H1 (cell line): ENCODE measurements around the gene GALC. TPM values are rescaled to one million over a fixed set of nuclear protein-coding genes. Genes with fewer than 3 reads are reported as not detected.

Experiments used
- CTCF ChIA-PET: fragments of 300-600 bp; sonication (Branson Sonifier 250); formaldehyde crosslinking; loops from one replicate; lab custom pipeline; 2021; ENCODE audit not compliant: partially characterized antibody; lab: Charles Lee
- POLR2A ChIA-PET: fragments of 300-600 bp; sonication (Branson Sonifier 250); formaldehyde crosslinking; loops from one replicate; lab custom pipeline; 2021; ENCODE audit warnings: inconsistent platforms; ENCODE audit not compliant: partially characterized antibody; lab: Charles Lee
- DNase-seq, 2 experiments: peaks; one replicate each; pipeline versions ENCODE4 v3.0.0 to v3.0.0-alpha.2; 2010 to 2022; ENCODE audit warnings: low spot score in 2 of 2, low read depth in 1 of 2, mixed read lengths in 1 of 2
- FAIRE-seq: peaks from 2 replicates; lab custom pipeline; 2011; peaks lifted over from hg19 to GRCh38; lab: Jason Lieb, UNC
- H2AFZ ChIP-seq: 2 replicates; pipeline ENCODE4 v1.8.1; 2012; ENCODE audit warnings: low read length, inconsistent platforms
- H2AK5ac ChIP-seq: 2 replicates; pipeline ENCODE4 v1.6.1; 2013; ENCODE audit warnings: low read depth, low read length
- H2BK120ac ChIP-seq: replicated peaks from 2 replicates; pipeline ENCODE3; 2013; ENCODE audit warnings: low read depth, low read length, inconsistent platforms
- H2BK12ac ChIP-seq: 2 replicates; pipeline ENCODE4 v1.6.1; 2013; ENCODE audit warnings: low read depth, low read length
- H2BK15ac ChIP-seq: 2 replicates; pipeline ENCODE4 v1.6.1; 2013; ENCODE audit warnings: low read length
- H2BK20ac ChIP-seq: 2 replicates; pipeline ENCODE4 v1.6.1; 2013; ENCODE audit warnings: low read length
- H2BK5ac ChIP-seq: 2 replicates; pipeline ENCODE4 v1.6.1; 2013; ENCODE audit warnings: low read depth, low read length
- H3K14ac ChIP-seq: 2 replicates; pipeline ENCODE4 v1.6.1; 2013; ENCODE audit warnings: inconsistent platforms; ENCODE audit not compliant: insufficient read length
- H3K18ac ChIP-seq: 2 replicates; pipeline ENCODE4 v1.6.1; 2013; ENCODE audit warnings: low read length; ENCODE audit errors: extremely low read depth
- H3K23ac ChIP-seq: 2 replicates; pipeline ENCODE4 v1.6.1; 2013; ENCODE audit warnings: inconsistent platforms; ENCODE audit not compliant: insufficient read length
- H3K23me2 ChIP-seq: 2 replicates; pipeline ENCODE4 v1.6.1; 2013; ENCODE audit warnings: low read depth, low read length
- H3K27ac ChIP-seq: 2 replicates; pipeline ENCODE4 v1.6.1; 2011; ENCODE audit warnings: low read depth, low read length, inconsistent platforms
- H3K27me3 ChIP-seq, 4 experiments: replicated peaks in 1 of 4; 1 replicate in 1 of 4; 2 replicates in 3 of 4; pipeline versions ENCODE4 v1.6.1 to v1.8.1; 2011 to 2013; ENCODE audit warnings: low read length in 3 of 4, mild to moderate bottlenecking in 3 of 4, inconsistent platforms in 2 of 4, mixed read lengths in 2 of 4, moderate library complexity in 1 of 4; ENCODE audit not compliant: control insufficient read depth in 3 of 4, insufficient read depth in 3 of 4; ENCODE audit errors: extremely low read depth in 1 of 4
- H3K36me3 ChIP-seq, 4 experiments: 2 replicates each; pipeline versions ENCODE4 v1.6.1 to v1.8.1; 2011 to 2013; ENCODE audit warnings: mild to moderate bottlenecking in 4 of 4, low read length in 3 of 4, moderate library complexity in 2 of 4, control low read depth in 1 of 4, inconsistent platforms in 1 of 4; ENCODE audit not compliant: insufficient read depth in 4 of 4, control insufficient read depth in 2 of 4
- H3K4ac ChIP-seq: replicated peaks from 2 replicates; pipeline ENCODE3; 2013; ENCODE audit warnings: low read length, low read depth, mixed read lengths, inconsistent platforms; ENCODE audit not compliant: insufficient read length
- H3K4me1 ChIP-seq, 4 experiments: replicated peaks in 1 of 4; 1 replicate in 1 of 4; 2 replicates in 3 of 4; pipeline versions ENCODE4 v1.6.1 to v1.8.1; 2011 to 2013; ENCODE audit warnings: low read length in 3 of 4, inconsistent platforms in 2 of 4, mixed read lengths in 1 of 4; ENCODE audit not compliant: insufficient read depth in 4 of 4, control insufficient read depth in 3 of 4
- H3K4me2 ChIP-seq, 2 experiments: 2 replicates each; pipeline versions ENCODE4 v1.6.1 to v1.8.1; 2011 to 2013; ENCODE audit warnings: low read depth in 2 of 2, low read length in 2 of 2, control low read depth in 1 of 2, inconsistent platforms in 1 of 2, mild to moderate bottlenecking in 1 of 2; ENCODE audit not compliant: insufficient read depth in 1 of 2
- H3K4me3 ChIP-seq, 4 experiments: fragments of 200-600, 300-600 bp in 1 of 4; sonication (generic), shearing (Covaris generic), sonication (Bioruptor Twin) in 1 of 4; 2 replicates each; pipeline versions ENCODE4 v1.5.1 to v1.8.1; 2011 to 2016; ENCODE audit warnings: low read length in 4 of 4, low read depth in 3 of 4, control low read depth in 2 of 4, inconsistent platforms in 2 of 4, mild to moderate bottlenecking in 2 of 4, mixed read lengths in 1 of 4, moderate library complexity in 1 of 4; ENCODE audit not compliant: insufficient read depth in 2 of 4; ENCODE audit errors: extremely low read depth in 1 of 4
- H3K56ac ChIP-seq: replicated peaks from 2 replicates; pipeline ENCODE3; 2013; ENCODE audit warnings: low read depth, mild to moderate bottlenecking, mixed read lengths, low read length, inconsistent platforms; ENCODE audit not compliant: insufficient read length
- H3K79me1 ChIP-seq: 2 replicates; pipeline ENCODE4 v1.6.1; 2013; ENCODE audit warnings: low read depth, low read length, control low read depth
- H3K79me2 ChIP-seq, 2 experiments: 2 replicates each; pipeline versions ENCODE4 v1.6.1 to v1.8.1; 2012 to 2013; ENCODE audit warnings: low read length in 2 of 2, mild to moderate bottlenecking in 2 of 2, inconsistent platforms in 1 of 2; ENCODE audit not compliant: insufficient read depth in 2 of 2, control insufficient read depth in 1 of 2
- H3K9ac ChIP-seq, 4 experiments: replicated peaks in 1 of 4; 1 replicate in 1 of 4; 2 replicates in 3 of 4; pipeline versions ENCODE4 v1.6.1 to v1.8.1; 2011 to 2013; ENCODE audit warnings: low read depth in 3 of 4, low read length in 3 of 4, control low read depth in 2 of 4, mild to moderate bottlenecking in 2 of 4, moderate library complexity in 2 of 4, inconsistent platforms in 1 of 4; ENCODE audit errors: extremely low read depth in 1 of 4
- H3K9me3 ChIP-seq, 2 experiments: 2 replicates each; pipeline versions ENCODE4 v1.6.1 to v1.8.1; 2012 to 2013; ENCODE audit warnings: mild to moderate bottlenecking in 2 of 2, moderate library complexity in 2 of 2, control low read depth in 1 of 2, inconsistent platforms in 1 of 2, low read depth in 1 of 2, low read length in 1 of 2, mixed read lengths in 1 of 2; ENCODE audit not compliant: insufficient read depth in 2 of 2
- H4K20me1 ChIP-seq, 2 experiments: replicated peaks in 1 of 2; 2 replicates each; pipeline versions ENCODE3 to v1.8.1; 2011 to 2013; ENCODE audit warnings: inconsistent platforms in 2 of 2, low read length in 2 of 2, mild to moderate bottlenecking in 1 of 2; ENCODE audit not compliant: insufficient read depth in 2 of 2, control insufficient read depth in 1 of 2
- H4K5ac ChIP-seq: 2 replicates; pipeline ENCODE4 v1.6.1; 2013; ENCODE audit warnings: low read length, low read depth, mixed read lengths, inconsistent platforms; ENCODE audit not compliant: insufficient read length
- H4K8ac ChIP-seq: 2 replicates; pipeline ENCODE4 v1.8.0; 2013; ENCODE audit warnings: mild to moderate bottlenecking, moderate library complexity, low read length, inconsistent platforms; ENCODE audit not compliant: insufficient read depth; ENCODE audit errors: extremely low read depth
- H4K91ac ChIP-seq: replicated peaks from 2 replicates; pipeline ENCODE3; 2013; ENCODE audit warnings: low read length, mixed read lengths, inconsistent platforms; ENCODE audit not compliant: insufficient read length
- ASH2L ChIP-seq: fragments of 200-600, 300-600 bp; sonication (generic); IDR thresholded peaks from one replicate; pipeline ENCODE4 v1.7.1; 2017; ENCODE audit warnings: low read length
- POU5F1 ChIP-seq: IDR thresholded peaks from 2 replicates; pipeline ENCODE4 v1.6.1; 2011; ENCODE audit warnings: low read depth, mild to moderate bottlenecking, low read length, moderate library complexity
- RAD21 ChIP-seq, 2 experiments: IDR thresholded peaks in 1 of 2; conservative IDR thresholded peaks in 1 of 2; 2 replicates each; pipeline ENCODE4 v1.6.1; 2011; ENCODE audit warnings: low read depth in 2 of 2, low read length in 2 of 2, improper control_type of control experiment in 1 of 2, inconsistent platforms in 1 of 2, mild to moderate bottlenecking in 1 of 2, moderate library complexity in 1 of 2
- SRF ChIP-seq: IDR thresholded peaks from 2 replicates; pipeline ENCODE4 v1.6.1; 2011; ENCODE audit warnings: mild to moderate bottlenecking, low read depth, low read length, moderate library complexity
- USF2 ChIP-seq: IDR thresholded peaks from 2 replicates; pipeline ENCODE4 v1.6.1; 2011; ENCODE audit warnings: low read length, improper control_type of control experiment
- WGBS, 2 experiments: shearing (Covaris generic) in 1 of 2; methylation state at CpG; one replicate each; pipeline versions ENCODE4 v1.1.6 to v1.1.7; 2013 to 2015; ENCODE audit warnings: low lambda C conversion rate in 2 of 2, mixed read lengths in 2 of 2, inconsistent platforms in 1 of 2, low coverage in 1 of 2, missing lambda C conversion rate in 1 of 2; ENCODE audit not compliant: insufficient replicate concordance in 2 of 2, insufficient coverage in 1 of 2, insufficient read length in 1 of 2; ENCODE audit errors: extremely low coverage in 1 of 2, missing lambda C conversion rate in 1 of 2; 5-methylcytosine and 5-hydroxymethylcytosine counted together
- polyA plus RNA-seq, 7 experiments: library from polyadenylated mRNA; depleted of rRNA in 3 of 7; stranded (reverse) in 5 of 7; unstranded in 2 of 7; fragments of >200 nt in 5 of 7; fragments of 200-250 nt in 2 of 7; gene quantifications; 1 replicate in 5 of 7; 2 replicates in 1 of 7; 4 replicates in 1 of 7; pipeline versions ENCODE4 v1.2.1 to v1.2.3, GENCODE V29; 2011 to 2013; ENCODE audit warnings: missing spikeins in 2 of 7, mixed read lengths in 2 of 7
- total RNA-seq: library from RNA; stranded (reverse); fragmentation: NEBNext Ultra II Directional; extraction: Animal tissue kit (Norgen Biotek cat#: 25700); gene quantifications from 2 replicates; pipeline ENCODE4 v1.2.1, GENCODE V29; 2021
- TF ChIP-seq, protein P1 (sequence below): IDR thresholded peaks from 2 replicates; pipeline ENCODE4 v1.6.1; 2011; ENCODE audit warnings: low read depth, mild to moderate bottlenecking, low read length; ENCODE audit not compliant: insufficient read depth

GALC gene
- total and polyA plus RNA-seq, 2 of the 8 experiments (the other 6 are each of a cell fraction or from before 2014, with no cell fraction given): 6.1 to 12.3 TPM

GRCh38 chr14:88040146-88040545 is 47.2 kb upstream of the GALC start:
- Histone ChIP-seq H3K9me3 (no peaks in the 10 kb centered on the region), H2BK120ac (no peak overlapping the region), H3K4me1 (peaks cover 0 to 6% (median 0%) of the 10 kb centered on the region in 4 experiments; a peak in 2 of 7 replicates), H3K4ac (no peak overlapping the region), H3K18ac (no peak overlapping the region), H3K79me1 (no peaks in the 10 kb centered on the region), H2BK20ac (no peak overlapping the region), H2BK15ac (no peak overlapping the region), H4K91ac (no peak overlapping the region), H3K79me2 (no peaks in the 10 kb centered on the region), H3K4me2 (no peak overlapping the region), H2BK12ac (no peak overlapping the region), H4K8ac (no peak overlapping the region), H4K5ac (no peak overlapping the region), H3K27me3 (no peaks in the 10 kb centered on the region), H3K4me3 (no peak overlapping the region), H3K56ac (no peak overlapping the region), H2AFZ (no peak overlapping the region), H3K14ac (no peak overlapping the region), H3K23ac (no peak overlapping the region), H2BK5ac (no peak overlapping the region), H3K9ac (no peak overlapping the region), H2AK5ac (no peak overlapping the region), H4K20me1 (no peaks in the 10 kb centered on the region), H3K23me2 (no peaks in the 10 kb centered on the region), H3K27ac (no peak overlapping the region), H3K36me3 (no peaks in the 10 kb centered on the region)
- ChIA-PET POLR2A (no interaction called here), CTCF (interaction anchor here (1.0 to 1.5 kb wide), 3 partner anchors 10 to 128 kb away, joined by 3 to 6 read pairs (median 5); no protein-coding TSS in a partner anchor)
- FAIRE-seq (no peak), DNase-seq (no peak)
- WGBS, 2 experiments: 100% methylated on average over 1 of the region's 1 CpG; no CpG with 5 or more reads in 1 of the 2 experiments
- no peak for TF ChIP-seq ASH2L
- no peak for TF ChIP-seq SRF
- no peak for TF ChIP-seq POU5F1
- no peak for TF ChIP-seq USF2
- TF ChIP-seq, protein P1, sequence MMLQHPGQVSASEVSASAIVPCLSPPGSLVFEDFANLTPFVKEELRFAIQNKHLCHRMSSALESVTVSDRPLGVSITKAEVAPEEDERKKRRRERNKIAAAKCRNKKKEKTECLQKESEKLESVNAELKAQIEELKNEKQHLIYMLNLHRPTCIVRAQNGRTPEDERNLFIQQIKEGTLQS: no peak
- TF ChIP-seq RAD21 (IDR thresholded peaks at IDR 0.05 in 1 of 2, conservative IDR thresholded peaks at IDR 0.05 in 1 of 2; ENCODE audit: low read depth in 2 of 2, low read length in 2 of 2): no peak
